Right kidney (tissue), 9 donors: ENCODE data around the gene NTM.
A peak's percentile ranks its signal among the peaks of the same experiment; 100 is the strongest.
"Not testable (repeated sequence)": the region's sequence is repeated elsewhere in the genome, so short reads cannot be mapped to it uniquely, and the experiment has no call there.

Experiments
- DNase-seq: peaks from one replicate; pipeline ENCODE4 v3.0.0-alpha.2; 2016
- long read RNA-seq, 8 donors: transcript quantifications; one replicate each; lab custom pipeline, GENCODE V29; 2026

NTM gene
- long read RNA-seq, donor 1, transcript NTM-206 (7 exons, 2,583 nt): major isoform, 9 of 11 reads
- long read RNA-seq, donor 1, partial matches to known transcripts: 0 of 11 reads
- long read RNA-seq, donor 1, other reads (novel, unspliced or antisense): 0 of 11 reads
- long read RNA-seq, donor 2, partial matches to known transcripts: 0 of 4 reads
- long read RNA-seq, donor 2, other reads (novel, unspliced or antisense): 0 of 4 reads
- long read RNA-seq, donor 3, partial matches to known transcripts: 11 of 17 reads
- long read RNA-seq, donor 3, other reads (novel, unspliced or antisense): 0 of 17 reads
- long read RNA-seq, donor 4, partial matches to known transcripts: 0 of 4 reads
- long read RNA-seq, donor 4, other reads (novel, unspliced or antisense): 0 of 4 reads
- long read RNA-seq, donor 5, partial matches to known transcripts: 0 of 5 reads
- long read RNA-seq, donor 5, other reads (novel, unspliced or antisense): 0 of 5 reads
- long read RNA-seq, donor 6, transcript NTM-206 (7 exons, 2,583 nt): major isoform, 5 of 6 reads
- long read RNA-seq, donor 6, partial matches to known transcripts: 0 of 6 reads
- long read RNA-seq, donor 6, other reads (novel, unspliced or antisense): 0 of 6 reads
- long read RNA-seq, donor 7, transcript NTM-221 (6 exons, 2,550 nt): major isoform, 6 of 19 reads
- long read RNA-seq, donor 7, transcript NTM-206 (7 exons, 2,583 nt): minor isoform, 5 of 19 reads
- long read RNA-seq, donor 7, partial matches to known transcripts: 8 of 19 reads
- long read RNA-seq, donor 7, other reads (novel, unspliced or antisense): 0 of 19 reads
- long read RNA-seq, donor 8, transcript NTM-206 (7 exons, 2,583 nt): major isoform, 5 of 9 reads
- long read RNA-seq, donor 8, partial matches to known transcripts: 0 of 9 reads
- long read RNA-seq, donor 8, other reads (novel, unspliced or antisense): 0 of 9 reads

DNA sequence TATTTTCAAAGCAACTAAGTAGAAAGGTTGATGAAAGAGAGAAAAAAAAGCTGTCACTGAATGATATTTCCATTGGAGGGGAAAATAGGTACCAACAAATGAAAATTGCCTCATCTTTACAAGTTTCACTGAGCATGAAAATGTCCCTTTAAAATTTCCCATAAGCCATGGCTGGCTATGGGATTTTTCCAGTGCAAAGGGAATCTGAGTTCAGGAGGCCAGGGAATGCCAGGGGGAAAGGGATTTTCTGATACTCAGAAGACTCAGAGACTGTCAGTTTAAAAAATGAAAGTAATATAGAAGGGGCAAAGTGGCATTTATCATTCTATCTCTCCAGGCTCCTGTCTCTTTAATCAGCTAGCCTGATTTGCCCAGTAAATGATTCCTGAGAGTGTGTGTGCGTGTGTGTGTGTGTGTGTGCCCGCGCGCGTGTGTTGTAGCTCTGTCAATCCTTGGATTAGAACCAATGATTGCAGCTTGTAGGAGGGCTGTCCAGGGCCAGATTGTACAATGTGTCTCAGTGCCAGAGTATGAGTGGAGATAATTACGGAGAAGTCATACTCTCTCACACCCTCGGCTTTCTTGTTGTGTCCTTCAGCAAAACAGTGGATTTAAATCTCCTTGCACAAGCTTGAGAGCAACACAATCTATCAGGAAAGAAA lies at the start of gene NTM:
TSS of gene NTM (plus strand) at position 526 of the 662 bp plus-strand sequence.
- DNase-seq: peak; percentile 41

DNA sequence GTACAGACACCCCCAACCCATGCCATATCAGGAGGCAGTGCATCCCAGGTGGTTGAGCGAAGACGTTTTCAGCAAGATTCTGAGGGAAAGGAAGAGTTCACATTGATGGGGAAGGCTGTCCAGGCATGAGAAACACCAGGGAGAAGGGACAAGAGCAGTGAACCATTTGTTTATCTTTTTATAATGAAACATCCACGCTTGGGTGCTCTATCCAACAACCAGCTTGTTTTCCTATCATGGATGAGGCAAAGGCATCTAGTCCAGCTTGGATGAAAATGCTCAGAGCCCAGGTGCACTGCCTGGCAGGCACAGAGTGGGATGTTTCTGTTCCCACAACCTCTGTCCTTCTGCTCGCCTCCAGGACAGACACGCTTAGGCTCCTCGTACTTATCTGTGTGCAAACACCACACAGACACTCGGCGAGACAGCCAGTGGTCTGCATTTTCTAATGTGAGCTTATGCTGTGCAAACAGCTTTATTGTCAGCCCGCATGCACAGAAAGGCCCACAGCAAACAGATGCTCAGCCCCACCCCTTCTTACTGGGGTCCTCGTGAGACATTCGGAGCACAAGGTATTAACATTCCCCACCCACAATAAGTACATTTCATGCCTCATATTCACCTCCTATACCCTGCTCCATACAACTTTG lies 45.4 kb upstream of the NTM start:
- DNase-seq: no peak

DNA sequence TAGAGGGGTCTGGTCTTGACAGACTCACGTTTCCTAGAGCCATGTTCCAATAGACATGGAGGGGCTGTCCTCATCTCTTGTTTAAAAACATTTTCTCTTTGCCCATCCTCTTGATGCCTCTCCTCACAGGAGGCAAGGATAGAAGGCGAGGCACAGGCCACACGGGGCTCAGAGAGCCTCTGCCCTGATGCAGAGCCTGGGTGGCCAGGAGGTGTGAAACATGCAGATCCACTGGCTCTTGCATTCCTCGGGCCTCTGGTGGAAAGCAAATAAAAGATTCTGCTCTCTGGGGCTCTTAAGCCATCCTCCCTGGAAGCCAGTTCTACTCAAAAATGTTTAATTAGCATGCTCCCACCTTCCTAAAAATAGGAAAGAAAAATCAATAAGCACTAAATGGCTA lies 43.6 kb upstream of the NTM start:
- no peak for DNase-seq

DNA sequence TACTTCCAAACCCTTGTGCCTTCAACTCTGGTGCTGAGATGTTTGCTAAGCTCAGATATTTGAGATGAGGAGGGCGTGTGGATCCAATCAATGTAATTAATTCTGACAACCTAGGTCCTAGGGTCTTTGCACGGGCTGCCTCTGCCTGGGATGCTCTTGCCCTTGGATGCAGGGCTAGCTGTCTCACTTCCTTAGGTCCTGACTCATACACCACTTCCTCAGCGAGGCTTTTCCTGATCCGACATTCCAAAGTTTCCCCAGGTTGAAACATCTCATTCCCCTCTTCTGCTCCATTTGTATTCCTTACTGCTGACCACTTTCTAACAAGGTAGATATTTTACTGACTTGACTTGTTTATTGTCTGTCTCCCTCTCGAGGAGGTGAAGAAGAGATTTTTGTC lies 43.0 kb upstream of the NTM start:
- DNase-seq: no peak

DNA sequence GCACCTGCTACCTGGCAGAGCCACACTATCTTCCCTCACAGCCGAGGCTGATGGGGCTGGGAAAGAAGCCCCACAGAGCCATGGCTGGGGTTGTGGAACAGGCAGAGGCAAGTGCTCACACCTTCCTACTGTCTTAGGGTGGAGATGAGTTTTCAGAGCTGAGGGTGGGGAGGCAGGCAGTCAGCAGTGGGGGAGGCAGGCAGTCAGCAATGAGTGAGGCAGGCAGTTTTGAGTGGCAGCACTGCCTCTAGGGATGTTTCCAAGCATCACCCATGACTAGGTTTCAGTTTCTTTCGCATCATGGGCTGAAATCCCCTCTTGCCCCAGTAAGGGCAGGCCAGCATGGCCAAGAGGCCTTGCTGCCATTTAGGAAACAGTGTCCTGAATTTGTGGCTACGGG lies 41.6 kb upstream of the NTM start:
- DNase-seq: no peak

GRCh38 chr11:131331010-131331409 lies 39.4 kb upstream of the NTM start:
- no peak for DNase-seq

DNA sequence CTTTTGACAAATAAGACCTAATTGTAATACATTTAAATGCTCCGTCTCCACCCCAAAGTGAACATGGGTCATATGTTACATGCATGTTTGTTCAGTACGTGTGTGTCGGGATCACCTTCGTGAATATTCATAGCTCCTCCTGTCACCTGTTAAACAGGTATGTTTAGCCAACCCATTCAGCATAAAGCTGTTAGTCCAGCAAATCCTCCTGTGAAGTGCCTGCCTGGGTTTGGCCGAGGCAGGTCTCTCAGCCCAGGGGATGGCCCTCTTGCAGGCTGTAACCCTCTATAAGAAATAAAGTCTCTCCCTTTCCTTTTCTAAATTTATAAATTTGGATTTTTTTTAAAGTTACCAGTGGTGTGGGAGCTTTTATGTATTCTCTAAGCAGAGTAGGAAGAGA lies 38.9 kb upstream of the NTM start:
- DNase-seq: no peak

- DNase-seq: no peak
Measured at GRCh38 chr11:131334601-131335000, 35.8 kb upstream of the NTM start.

GRCh38 chr11:131341900-131342299 lies 28.5 kb upstream of the NTM start:
- not testable (repeated sequence) for DNase-seq

- DNase-seq: not testable (repeated sequence)
Measured at GRCh38 chr11:131342442-131342841, 28.0 kb upstream of the NTM start.

DNA sequence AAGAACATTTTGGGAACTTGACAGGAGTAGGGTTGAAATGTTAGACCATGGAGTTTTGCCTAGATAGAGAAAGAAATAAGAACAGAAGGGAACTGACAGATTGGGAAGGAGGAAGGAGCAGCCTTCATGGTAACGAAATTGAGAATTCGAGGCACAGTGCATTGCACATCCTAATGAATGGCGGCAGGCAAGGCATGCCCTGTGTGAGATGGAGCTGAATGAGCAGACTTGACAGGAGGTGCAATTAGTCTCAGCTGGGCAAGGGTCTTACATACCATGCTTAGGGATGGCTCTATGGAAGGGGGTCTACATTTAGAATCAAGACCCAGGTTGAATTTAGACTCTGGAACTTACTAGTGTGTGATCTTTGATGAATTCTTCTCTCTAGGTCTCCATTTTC lies 25.0 kb upstream of the NTM start:
- DNase-seq: no peak

DNA sequence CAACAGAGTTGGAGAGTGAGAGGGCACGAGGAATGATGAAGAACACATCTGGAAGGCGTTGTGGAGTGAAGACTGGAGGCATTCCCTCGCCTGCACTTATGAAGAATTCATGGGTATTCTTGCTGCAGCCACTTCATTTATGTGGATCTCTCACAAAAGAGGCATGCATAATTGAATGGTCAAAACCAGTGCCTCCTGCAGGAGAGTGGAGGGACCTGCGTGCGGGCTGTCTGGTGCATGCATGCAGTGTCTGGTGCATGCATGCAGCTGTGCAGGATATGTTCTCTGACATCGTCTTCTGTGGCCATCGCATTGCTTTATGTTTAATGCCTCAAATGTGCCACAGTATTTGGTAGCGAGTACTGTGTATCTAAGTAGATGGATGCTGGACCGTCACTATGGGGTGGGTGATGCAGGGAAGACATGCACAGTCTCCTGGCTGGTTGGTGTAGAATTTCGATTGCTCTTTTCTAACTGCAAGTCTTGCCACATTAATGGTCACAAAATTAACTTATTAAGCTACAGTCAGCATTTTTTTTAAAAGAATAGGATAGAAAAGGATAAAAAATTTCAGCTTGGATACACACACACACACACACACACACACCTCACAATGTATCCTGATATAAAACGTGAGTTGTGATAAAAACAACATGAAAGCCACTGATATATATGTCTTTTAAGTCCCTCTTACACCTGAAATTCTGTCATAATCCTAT lies 20.9 kb upstream of the NTM start:
- DNase-seq: no peak

DNA sequence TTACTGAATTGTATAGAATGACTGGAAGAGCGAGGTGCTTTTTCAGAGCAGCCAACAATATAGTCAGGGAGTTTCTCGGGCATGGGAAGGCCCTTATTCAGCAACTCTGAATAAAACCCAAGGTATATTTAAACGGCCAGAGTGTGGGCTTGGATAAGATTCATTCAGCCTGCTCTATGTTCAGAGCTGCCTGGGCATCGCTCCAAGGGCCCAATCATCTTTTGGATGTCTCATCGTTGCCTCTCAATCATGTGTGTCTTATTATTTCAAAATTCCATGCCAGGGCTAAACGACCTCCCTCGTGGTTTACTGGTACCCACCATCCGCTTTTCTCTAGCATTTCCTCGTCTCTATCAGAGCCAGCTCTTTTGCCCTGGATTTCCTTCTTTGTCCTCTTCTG lies 19.5 kb upstream of the NTM start:
- DNase-seq: no peak

- no peak for DNase-seq
Measured at GRCh38 chr11:131351848-131352247, 18.6 kb upstream of the NTM start.

DNA sequence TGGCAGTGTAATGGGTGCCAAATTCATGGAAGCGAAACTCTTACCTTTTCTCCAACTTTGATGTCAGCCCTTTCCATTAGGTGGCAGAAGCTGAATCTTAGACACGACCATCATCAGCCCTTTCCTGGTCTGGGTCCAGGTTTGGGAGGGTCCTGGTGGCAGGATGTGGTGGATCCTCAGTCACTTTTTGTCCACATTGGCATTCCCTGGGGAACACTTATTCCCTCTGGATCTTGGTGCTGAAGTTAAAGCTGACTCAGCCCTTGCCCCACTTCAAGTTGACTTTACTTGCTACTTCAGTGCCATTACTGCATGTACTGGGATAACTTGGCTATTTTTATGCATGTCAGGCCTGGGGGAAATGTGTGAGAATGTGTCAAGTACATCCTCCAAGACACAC lies 16.6 kb upstream of the NTM start:
- no peak for DNase-seq

- no peak for DNase-seq
Measured at GRCh38 chr11:131354251-131354701, 16.1 kb upstream of the NTM start.

- DNase-seq: no peak
Measured at GRCh38 chr11:131356206-131356605, 14.2 kb upstream of the NTM start.

GRCh38 chr11:131365329-131365930 lies 5.0 kb upstream of the NTM start:
- peak; percentile 13 for DNase-seq

DNA sequence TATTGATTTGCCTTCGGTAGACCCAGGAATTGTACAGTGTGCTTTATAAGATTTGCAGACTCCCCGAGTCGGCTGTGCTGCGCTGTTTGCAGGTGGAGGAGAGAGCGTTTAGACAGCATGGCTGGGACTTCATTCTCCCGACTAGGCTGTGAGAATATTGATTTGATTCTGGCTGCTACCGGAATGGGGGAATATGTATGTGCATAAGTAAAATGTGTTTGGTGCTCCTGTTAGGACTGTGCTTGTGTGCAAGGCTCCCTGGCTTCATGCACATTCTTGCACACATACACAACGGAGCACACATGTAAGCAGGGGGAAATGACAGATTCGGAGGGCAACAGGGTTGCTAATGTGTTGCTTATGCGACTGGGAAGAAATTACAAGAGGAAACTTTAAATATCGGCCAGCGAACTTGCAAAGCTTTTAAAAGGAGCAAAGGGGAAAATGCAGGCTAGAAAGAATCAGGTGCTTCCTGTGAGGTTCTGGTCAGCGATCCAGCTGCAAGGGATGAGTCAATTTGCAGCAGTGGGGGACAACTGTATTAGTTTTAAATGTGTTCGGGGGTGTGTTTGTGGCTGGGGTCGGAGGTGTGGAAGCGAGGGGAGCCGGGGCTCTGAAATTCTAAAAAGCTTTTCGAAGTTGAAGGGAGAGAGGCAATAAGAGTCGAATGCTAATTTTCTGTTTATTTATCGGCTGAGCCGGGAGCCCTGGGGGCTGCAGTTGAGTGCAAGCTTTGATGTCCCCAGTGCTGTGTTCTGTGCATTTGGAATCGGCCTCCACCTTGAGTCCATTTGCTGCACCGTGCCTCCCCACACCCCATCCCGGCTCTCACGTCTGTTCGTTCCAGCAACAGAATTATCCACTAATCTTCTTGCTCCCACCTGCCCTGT lies 731 bp downstream of the NTM start:
- peak; percentile 16 for DNase-seq

DNA sequence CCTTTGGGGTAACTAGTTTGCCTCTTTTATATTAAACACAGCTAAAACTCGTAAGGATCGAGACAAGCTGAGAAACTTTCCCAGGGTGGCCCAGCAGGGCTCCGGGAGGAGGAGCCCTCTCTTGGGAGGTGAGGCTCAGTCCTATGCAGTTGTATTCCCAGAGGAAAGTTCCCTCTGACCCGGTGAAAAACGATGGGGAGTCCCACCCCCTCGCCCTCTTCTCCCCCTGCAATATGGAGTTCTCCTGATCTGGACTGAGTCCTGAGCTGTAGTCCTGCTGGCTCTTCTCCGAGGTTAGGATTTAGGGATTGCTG lies 1.3 kb downstream of the NTM start:
- no peak for DNase-seq
